Tibial nerve (tissue), 4 donors: ENCODE measurements around the gene KDM1B. TPM values are rescaled to one million over a fixed set of nuclear protein-coding genes. Genes with fewer than 3 reads are reported as not detected.

Experiments used
- DNase-seq, 2 donors: peaks; one replicate each; pipeline ENCODE4 v3.0.0-alpha.2; 2019; ENCODE audit warnings: low spot score in 2 of 2
- H3K27ac ChIP-seq, 4 donors: fragments of 200-600 bp; sonication (generic) in 3 of 4; one replicate each; pipeline ENCODE4 v1.5.1; 2017 to 2019; ENCODE audit warnings: mild to moderate bottlenecking in 1 of 4
- H3K27me3 ChIP-seq, 2 donors: fragments of 200-600 bp; sonication (generic) in 1 of 2; one replicate each; pipeline versions ENCODE4 v1.5.1 to v1.6.0; 2017 to 2019
- H3K36me3 ChIP-seq, 3 donors: fragments of 200-600 bp; sonication (generic); one replicate each; pipeline ENCODE4 v1.5.1; 2018 to 2019
- H3K4me1 ChIP-seq, 4 donors: fragments of 200-600 bp; sonication (generic) in 3 of 4; one replicate each; pipeline ENCODE4 v1.5.1; 2017 to 2019
- H3K4me3 ChIP-seq, 4 donors: fragments of 200-600 bp; sonication (generic) in 3 of 4; one replicate each; pipeline ENCODE4 v1.5.1; 2017 to 2019; ENCODE audit warnings: mild to moderate bottlenecking in 1 of 4, moderate library complexity in 1 of 4
- H3K9me3 ChIP-seq, 4 donors: fragments of 200-600 bp; sonication (generic) in 3 of 4; one replicate each; pipeline ENCODE4 v1.5.1; 2017 to 2019
- CTCF ChIP-seq, 5 experiments: fragments of 200-600 bp in 3 of 5; fragments of 450-650 bp in 2 of 5; sonication (generic) in 3 of 5; IDR thresholded peaks; one replicate each; pipeline ENCODE4 v1.5.1; 2016 to 2019; ENCODE audit warnings: antibody characterized with exemption in 5 of 5, mild to moderate bottlenecking in 3 of 5, moderate library complexity in 2 of 5
- EP300 ChIP-seq, 2 donors: sonication (generic); formaldehyde crosslinking; IDR thresholded peaks; one replicate each; pipeline ENCODE4 v1.6.1; 2017; ENCODE audit warnings: antibody characterized with exemption in 2 of 2, mild to moderate bottlenecking in 1 of 2
- POLR2A ChIP-seq, 2 donors: fragments of 450-650 bp; IDR thresholded peaks; one replicate each; pipeline ENCODE4 v1.6.1; 2017; ENCODE audit warnings: antibody characterized with exemption in 2 of 2, mild to moderate bottlenecking in 2 of 2, moderate library complexity in 2 of 2
- WGBS, 2 donors: methylation state at CpG; one replicate each; pipeline ENCODE4 v1.1.5; 2018; 5-methylcytosine and 5-hydroxymethylcytosine counted together
- total RNA-seq, 4 donors: library from RNA; depleted of rRNA; stranded (reverse); fragments of >200 nt; gene quantifications; one replicate each; pipeline ENCODE4 v1.1.0, GENCODE V29; 2016

Gene KDM1B
- total RNA-seq, 4 donors from 2014 or later = 9.4 to 16.5 (median 15.2) TPM

- peaks cover 0 to 8% (median 0%) of the 10 kb centered on the region in 4 donors for H3K4me1 ChIP-seq
- peaks cover 0 to 78% (median under 1%) of the 10 kb centered on the region in 3 donors for H3K36me3 ChIP-seq
- no peak for DNase-seq
- 95 to 96% methylated on average over 2 of the region's 2 CpGs for WGBS, 2 donors
- TF ChIP-seq EP300 (IDR thresholded peaks at IDR 0.05) (no peak), POLR2A (IDR thresholded peaks at IDR 0.05) (no peak), CTCF (IDR thresholded peaks at IDR 0.05) (no peak)
- no peak overlapping the region for H3K27ac ChIP-seq
- no peak overlapping the region for H3K4me3 ChIP-seq
- no peaks in the 10 kb centered on the region for H3K9me3 ChIP-seq
- no peaks in the 10 kb centered on the region for H3K27me3 ChIP-seq
These were observed 93.5 kb downstream of the KDM1B start for GRCh38 chr6:18248698-18249097.

GRCh38 chr6:18249271-18249670 is 94.0 kb downstream of the KDM1B start:
- H3K4me1 ChIP-seq = peaks cover 0 to 8% (median 0%) of the 10 kb centered on the region in 4 donors
- H3K27ac ChIP-seq = no peak overlapping the region
- 89 to 92% methylated on average over 4 of the region's 4 CpGs for WGBS, 2 donors
- DNase-seq = no peak
- H3K4me3 ChIP-seq = no peak overlapping the region
- no peaks in the 10 kb centered on the region for H3K27me3 ChIP-seq
- H3K9me3 ChIP-seq = no peaks in the 10 kb centered on the region
- H3K36me3 ChIP-seq = peaks cover 0 to 80% (median 0%) of the 10 kb centered on the region in 3 donors
- TF ChIP-seq CTCF (IDR thresholded peaks at IDR 0.05) = no peak
- TF ChIP-seq EP300 (IDR thresholded peaks at IDR 0.05) = no peak
- no peak for TF ChIP-seq POLR2A (IDR thresholded peaks at IDR 0.05)

GRCh38 chr6:18253635-18254034 is 98.4 kb downstream of the KDM1B start:
- TF ChIP-seq CTCF (IDR thresholded peaks at IDR 0.05) (no peak), EP300 (IDR thresholded peaks at IDR 0.05) (no peak), POLR2A (IDR thresholded peaks at IDR 0.05) (no peak)
- Histone ChIP-seq H3K9me3 (no peaks in the 10 kb centered on the region), H3K36me3 (peaks cover 0 to 82% (median 4%) of the 10 kb centered on the region in 3 donors), H3K4me1 (peaks cover 0 to 7% (median 0%) of the 10 kb centered on the region in 4 donors), H3K27ac (no peak overlapping the region), H3K4me3 (no peak overlapping the region), H3K27me3 (no peaks in the 10 kb centered on the region)
- DNase-seq = no peak
- WGBS, 2 donors = 80 to 82% methylated on average over 5 of the region's 5 CpGs

- WGBS, 2 donors = 83 to 87% methylated on average over 6 of the region's 6 CpGs
- Histone ChIP-seq H3K9me3 (no peaks in the 10 kb centered on the region), H3K27ac (no peak overlapping the region), H3K4me3 (no peak overlapping the region), H3K36me3 (peaks cover 0 to 70% (median 4%) of the 10 kb centered on the region in 3 donors), H3K4me1 (peaks cover 0 to 14% (median under 1%) of the 10 kb centered on the region in 4 donors), H3K27me3 (no peaks in the 10 kb centered on the region)
- no peak for DNase-seq
- no peak for TF ChIP-seq EP300 (IDR thresholded peaks at IDR 0.05)
- TF ChIP-seq POLR2A (IDR thresholded peaks at IDR 0.05) = no peak
- no peak for TF ChIP-seq CTCF (IDR thresholded peaks at IDR 0.05)
These were observed 99.6 kb downstream of the KDM1B start for GRCh38 chr6:18254793-18255192.

GRCh38 chr6:18259675-18260447 is 104.6 kb downstream of the KDM1B start:
- DNase-seq = no peak
- no peaks in the 10 kb centered on the region for H3K9me3 ChIP-seq

More at GRCh38 chr6:18259675-18260447, 104.6 kb downstream of the KDM1B start:
- Histone ChIP-seq H3K4me3 (no peak overlapping the region), H3K36me3 (peaks cover 0 to 28% (median 4%) of the 10 kb centered on the region in 3 donors), H3K27me3 (no peaks in the 10 kb centered on the region), H3K4me1 (peaks cover 0 to 48% (median 14%) of the 10 kb centered on the region in 4 donors), H3K27ac (no peak overlapping the region)
- TF ChIP-seq EP300 (IDR thresholded peaks at IDR 0.05) (no peak), POLR2A (IDR thresholded peaks at IDR 0.05) (no peak), CTCF (IDR thresholded peaks at IDR 0.05) (no peak)
- WGBS, 2 donors = 84 to 89% methylated on average over 4 of the region's 4 CpGs
